ENCODE data around the gene MS4A18.

The MS4A18 gene

DNA sequence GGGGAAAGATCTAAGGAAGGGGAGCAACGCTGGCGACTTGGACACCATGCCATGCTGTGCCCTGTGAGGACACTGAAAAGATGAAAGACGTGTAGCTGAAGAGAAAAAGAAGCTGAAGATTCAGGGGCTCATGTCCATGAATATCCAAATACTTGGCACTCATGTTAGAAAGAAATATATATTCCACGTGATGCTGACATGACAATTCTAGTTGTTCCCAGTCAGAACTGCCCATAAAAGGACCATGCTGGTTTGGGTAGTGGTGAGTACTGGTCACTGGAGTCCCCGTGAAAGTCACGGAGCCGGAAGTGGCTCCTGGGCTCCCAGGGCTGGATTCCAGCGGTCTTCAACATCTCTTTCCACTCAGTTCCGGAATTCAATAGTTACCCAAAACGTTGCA is 42.0 kb downstream of the MS4A18 start:
- DNase-seq (ENCODE audit: low read depth in 2 of 2), result no peak

DNA sequence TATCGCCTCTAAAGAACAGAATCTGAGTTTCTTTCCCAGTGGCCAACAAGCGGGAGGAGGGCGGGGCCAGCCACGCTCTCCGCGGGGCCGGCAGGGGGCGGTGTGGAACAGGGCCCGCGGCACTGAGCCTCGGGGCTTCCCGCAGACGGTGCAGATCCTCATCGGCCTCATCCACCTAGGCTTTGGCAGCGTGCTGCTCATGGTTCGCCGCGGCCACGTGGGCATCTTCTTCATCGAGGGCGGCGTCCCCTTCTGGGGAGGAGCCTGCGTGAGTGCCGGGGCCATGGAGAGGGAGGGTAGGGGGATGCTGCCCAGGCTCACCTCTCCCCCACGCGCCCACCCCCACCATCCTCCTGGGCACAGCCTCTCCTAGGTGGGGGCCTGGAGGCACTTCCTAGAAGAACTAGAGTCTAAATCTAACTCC is 42.9 kb downstream of the MS4A18 start:
- DNase-seq (ENCODE audit: low read depth in 2 of 2), result no peak

DNA sequence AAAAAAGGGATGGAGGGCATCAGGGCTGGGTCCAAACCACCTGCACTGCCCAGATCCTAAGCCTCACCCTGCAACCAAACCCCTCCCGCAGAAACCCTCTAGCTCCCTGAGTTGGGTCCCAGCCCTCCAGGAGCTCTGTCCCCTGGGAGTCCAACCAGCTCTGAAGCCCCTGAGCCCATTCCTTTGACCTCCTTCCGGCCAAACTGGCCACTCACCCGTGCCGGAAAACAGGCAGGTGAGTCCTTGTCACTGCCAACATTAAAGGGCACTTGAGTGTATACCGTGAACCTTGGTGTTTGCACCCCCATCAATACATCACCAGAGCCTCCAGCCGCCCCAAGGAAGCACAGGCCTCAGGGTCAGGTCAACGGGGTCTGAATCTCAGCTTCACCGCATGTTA is 43.7 kb downstream of the MS4A18 start:
- no peak for DNase-seq (ENCODE audit: low read depth in 2 of 2)

DNA sequence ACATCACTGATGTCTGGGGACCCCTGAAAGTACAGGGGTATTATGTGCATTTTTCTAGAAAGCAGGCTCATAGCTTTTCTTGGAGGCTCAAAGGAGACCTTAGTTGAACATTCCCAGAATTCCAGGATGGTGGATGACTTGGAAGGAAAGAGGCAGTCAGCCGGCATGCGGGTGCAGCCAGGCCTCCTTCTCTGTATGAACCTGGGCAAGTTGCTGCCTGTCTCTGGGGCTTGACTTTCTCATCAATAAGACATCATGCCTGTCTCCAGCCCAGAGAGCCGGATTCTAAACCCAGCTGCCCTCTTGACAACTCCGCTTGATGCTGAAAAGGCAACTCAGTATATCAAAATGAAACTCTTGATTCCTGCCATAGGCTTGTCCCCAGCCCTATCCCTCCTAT is 44.8 kb downstream of the MS4A18 start:
- no peak for DNase-seq (ENCODE audit: low read depth in 2 of 2)

DNA sequence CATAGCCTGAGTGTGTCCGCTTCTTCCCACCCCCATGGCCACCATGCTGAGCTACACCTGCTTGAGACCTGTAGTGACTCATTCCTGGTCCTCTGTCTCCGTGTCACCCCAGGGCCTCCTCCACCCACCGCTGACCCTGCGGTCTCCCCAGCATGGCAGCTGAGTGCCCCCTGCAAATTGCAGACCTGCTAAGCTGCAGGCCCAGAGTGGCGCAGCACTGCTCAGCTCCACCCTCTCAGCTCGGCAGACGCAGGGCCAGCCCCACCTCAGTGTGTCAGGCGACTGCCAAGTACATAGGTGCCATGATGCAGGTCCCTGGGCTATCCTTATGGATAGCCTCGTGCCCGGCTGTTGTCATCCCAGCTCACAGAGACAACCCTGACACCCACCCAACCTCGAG is 45.3 kb downstream of the MS4A18 start:
- no peak for DNase-seq (ENCODE audit: low read depth in 2 of 2)

DNA sequence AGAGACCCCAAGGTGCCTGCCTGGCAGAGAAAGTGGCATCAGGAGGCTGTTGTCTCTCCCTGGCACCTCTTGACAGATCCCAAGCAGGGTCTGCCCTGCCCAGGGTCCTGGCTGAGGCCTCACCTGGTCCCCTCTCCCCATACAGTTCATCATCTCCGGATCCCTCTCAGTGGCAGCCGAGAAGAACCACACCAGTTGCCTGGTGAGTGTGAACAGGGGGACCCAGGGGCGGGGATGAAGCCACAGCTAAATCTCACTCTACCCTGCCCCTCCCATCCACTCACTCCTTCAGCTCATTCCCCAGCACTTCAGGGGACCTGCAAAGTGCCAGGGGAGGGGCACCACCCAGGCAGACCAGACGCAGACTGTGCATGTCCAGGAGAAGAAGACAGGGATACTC is 46.6 kb downstream of the MS4A18 start:
- no peak for DNase-seq (ENCODE audit: low read depth in 2 of 2)

DNA sequence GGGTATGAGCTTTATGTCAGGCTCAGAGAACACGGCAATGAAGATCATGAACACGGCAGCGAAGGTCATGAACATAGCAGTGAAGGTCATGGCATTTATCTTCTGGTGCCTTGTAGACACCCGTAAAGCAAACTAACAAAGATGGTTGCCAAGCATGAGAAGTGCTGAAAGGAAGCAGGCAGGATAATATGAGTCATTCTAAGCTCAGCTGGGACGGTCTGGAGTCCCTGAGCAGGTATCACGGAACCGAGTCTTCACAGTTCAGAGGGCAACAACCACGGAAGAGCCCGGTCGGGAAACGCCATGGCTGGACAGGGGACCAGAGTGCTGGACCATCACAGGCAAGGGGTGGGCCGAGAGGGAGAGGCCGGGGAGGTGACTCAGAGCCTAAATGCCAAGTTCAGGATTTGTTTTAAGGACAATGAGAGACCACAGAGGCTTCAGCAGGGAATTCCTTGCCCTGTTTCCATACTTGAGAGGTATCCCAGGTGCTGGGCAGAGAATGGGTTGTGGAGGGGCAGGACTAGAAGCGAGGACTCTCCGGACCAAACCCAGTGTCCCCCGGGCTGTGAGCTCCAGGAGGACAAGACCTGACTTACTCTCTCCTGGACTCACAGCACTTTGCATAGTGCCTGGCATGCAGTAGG is 47.5 kb downstream of the MS4A18 start:
- DNase-seq (ENCODE audit: low read depth in 2 of 2), result no peak

DNA sequence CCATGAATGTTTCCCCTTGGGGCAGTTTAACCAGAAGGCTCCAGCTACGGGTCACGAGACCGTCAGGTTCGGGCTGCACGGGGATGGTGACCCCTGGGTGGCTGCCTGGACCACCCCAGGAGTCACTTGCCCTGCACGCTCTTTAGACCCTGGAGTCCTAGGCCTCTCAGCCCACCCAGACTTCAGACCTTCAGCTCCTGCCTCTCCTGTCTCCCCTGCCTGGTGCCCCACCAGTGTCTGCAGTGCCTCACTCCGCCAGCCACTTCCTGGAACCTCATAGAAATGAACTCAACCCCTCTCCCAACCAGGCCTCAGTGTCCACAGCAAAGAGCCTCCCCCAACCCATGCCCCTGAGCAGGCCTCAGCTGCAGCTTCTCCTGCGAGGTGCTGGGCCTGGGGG is 48.1 kb downstream of the MS4A18 start:
- DNase-seq (ENCODE audit: low read depth in 2 of 2), result no peak

DNA sequence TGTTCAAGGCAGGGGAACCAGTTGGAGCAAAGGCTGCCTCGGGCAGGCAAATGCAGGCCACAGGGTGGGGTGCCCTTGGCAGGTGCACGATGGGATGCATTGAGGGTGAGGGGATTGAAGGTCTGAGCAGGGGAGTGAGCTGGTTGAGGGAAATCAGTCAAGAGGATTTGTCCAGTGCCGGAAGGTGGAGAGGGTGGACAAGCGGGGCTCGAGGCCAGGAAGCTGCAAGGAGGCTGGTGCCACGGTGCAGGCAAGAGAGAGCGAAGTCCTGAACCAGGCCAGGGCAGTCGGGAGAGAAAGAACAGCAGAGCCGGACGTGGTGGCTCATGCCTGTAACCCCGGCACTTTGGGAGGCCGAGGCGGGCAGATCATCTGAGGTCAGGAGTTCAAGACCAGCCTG is 50.2 kb downstream of the MS4A18 start:
- no peak for DNase-seq (ENCODE audit: low read depth in 2 of 2)

DNA sequence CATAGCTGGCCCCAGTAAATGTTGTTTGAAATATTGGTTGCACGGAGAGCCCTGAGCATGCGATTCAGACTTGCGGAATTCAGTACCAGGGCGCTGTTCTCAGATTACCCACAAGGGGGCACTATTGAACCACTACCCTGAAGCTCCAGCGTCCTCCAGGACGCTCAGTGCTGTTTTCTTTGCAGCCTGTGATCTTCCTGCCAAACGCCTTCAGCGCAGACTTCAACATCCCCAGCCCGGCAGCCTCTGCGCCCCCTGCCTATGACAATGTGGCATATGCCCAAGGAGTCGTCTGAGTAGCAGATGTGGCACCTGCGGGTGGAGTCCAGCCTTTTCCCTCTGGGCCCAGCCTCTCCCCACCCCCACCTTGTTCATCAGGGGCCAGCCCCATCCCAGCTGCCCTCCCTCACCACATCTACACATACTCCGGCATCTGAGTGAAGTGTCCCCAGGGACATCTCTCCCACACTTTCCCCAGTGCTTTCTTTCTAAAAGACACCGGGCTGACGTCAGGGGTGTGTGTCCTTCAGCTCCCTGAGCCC is 51.0 kb downstream of the MS4A18 start:
- DNase-seq (ENCODE audit: low read depth in 2 of 2), result peak; percentile 63 to 64

DNA sequence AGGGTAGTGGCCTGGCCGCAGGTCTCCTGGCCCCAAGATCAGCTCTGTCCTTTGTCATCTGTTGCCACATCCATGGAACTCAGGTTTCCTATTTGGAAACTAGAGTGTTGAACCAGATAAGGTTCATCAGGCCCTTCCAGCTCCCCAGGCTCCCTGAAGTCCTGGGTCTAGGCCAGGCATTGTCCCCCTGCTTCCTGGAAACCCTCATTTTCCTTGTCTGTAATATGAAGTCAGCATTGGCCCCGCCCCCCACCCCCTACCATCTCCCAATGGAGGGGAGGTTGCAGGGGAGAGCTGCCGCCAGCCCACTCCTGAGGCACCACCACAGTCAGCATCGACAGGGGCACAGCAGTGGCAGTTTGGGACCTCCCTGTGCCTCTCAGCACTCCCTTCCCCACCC is 51.6 kb downstream of the MS4A18 start:
- no peak for DNase-seq (ENCODE audit: low read depth in 2 of 2)

DNA sequence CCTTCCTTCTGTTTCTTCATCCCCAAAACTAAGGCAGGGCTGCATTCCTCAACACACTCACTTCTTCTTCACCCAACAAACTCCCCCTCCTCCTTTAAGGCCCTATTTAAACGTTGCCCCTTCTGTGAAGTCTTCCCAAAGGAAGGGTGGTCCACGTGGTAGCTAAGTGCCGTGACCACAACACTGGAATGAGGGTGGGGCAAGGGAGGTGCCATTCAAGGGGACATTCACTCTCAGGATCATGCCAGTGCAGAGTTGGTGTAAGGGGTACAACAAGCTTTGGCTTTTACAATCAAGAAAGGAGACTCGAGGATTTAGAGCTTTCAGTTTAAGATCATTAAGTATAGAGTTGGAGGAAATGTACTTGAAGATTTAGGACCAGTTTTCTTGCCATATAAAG is 52.6 kb downstream of the MS4A18 start:
- DNase-seq (ENCODE audit: low read depth in 2 of 2), result no peak

DNA sequence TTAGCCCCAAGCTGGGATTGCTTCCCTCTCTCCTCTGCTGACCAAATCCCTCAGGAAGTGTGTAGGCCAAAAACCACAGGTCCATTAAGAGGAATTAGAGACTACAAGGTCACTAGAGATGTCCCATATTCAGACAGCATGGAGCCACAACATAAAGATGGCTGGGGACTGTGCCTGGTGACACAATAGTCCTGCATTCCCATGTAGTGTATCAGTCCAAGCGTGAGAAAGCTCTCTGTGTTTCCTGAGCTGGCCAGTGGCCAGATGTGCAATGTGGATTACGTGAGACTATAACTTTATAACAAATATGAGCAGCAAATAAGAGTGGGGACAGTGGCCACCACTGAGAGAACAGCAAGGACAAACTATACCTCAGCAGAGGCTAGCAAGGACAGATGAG is 53.1 kb downstream of the MS4A18 start:
- DNase-seq (ENCODE audit: low read depth in 2 of 2), result no peak

DNA sequence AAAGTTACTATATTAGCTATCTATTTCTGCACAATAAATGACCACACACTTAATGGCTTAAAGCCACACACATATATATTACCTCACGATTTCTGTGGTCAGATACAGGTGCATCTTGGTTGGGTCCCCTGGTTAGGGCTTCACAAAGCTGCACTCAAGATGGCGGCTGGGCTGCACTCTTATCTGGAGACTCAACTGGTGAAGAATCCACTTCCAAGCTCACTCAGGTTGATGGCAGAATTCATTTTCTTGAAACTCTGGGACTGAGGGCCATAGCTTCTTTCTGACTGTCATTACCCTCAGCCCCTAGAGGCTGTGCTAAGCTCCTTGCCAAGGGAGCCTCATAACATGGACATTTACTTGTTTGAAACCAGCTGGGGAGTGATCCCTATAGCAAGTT is 55.5 kb downstream of the MS4A18 start:
- DNase-seq (ENCODE audit: low read depth in 2 of 2), result no peak

DNA sequence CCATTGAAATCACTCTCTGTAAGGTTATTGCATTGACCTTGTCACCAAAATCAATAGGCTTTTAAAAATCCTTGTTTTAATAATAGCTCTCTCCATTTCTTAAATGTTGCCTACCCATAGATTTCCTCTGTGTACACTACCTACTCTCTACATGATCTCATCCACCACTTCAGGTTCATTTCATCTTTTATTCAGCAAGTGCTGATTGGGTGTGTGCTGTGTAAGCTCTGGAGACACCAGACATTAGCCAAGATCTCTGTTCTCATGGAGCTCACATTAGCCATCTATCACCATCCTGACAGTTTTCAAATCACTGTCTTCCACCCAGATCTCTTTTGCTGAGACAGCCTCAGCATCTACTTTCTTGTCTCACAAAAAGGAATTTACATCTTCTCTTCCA is 56.3 kb downstream of the MS4A18 start:
- no peak for DNase-seq (ENCODE audit: low read depth in 2 of 2)

DNA sequence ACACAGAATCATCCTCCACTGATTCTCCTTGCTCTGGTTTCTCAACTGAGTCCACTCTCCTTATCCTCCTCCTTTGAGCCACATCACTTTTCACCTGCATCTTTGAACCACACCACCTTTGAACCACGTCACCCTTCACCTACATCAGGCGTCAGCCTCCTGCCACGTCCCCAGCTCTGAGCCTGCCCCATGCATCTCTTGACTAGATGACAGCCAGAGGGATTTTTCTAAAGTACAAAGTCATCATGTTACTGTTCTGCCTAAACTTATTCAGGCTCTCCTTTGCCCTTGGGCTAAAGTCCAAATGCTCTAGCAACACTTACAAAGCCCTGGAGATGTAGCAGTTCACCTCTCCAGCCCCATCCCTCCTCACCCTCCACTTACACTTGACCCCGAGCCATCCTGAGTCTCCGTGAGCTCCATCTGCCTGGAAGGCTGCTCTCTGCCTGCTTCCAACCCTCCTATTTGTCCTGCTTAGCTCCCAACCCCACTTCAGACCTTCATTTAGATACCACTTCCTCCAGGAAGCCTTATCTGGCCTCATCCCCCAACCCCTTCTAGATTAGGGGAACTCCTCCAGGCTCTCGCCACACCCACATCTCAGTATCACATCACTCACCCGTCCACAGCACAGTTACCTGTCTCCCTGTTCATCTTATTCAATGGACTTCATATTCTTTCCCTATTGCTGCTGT is 56.9 kb downstream of the MS4A18 start:
- no peak for DNase-seq (ENCODE audit: low read depth in 2 of 2)

DNA sequence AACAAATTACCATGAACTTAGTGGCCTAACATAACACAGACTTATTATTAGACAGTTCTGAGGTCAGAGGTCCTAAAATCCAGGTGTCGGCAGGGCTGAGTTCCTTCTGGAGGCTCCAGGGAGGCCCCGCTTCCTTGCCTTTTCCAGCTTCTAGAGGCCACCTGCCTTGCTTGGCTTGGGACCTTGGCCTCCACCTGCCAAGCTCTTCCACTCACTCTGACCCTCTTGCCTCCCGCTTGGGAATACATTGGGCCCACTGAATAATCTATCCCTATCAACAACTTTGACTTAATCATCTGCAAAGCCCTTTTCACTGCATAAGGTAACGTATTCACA is 57.4 kb downstream of the MS4A18 start:
- DNase-seq (ENCODE audit: low read depth in 2 of 2), result no peak

DNA sequence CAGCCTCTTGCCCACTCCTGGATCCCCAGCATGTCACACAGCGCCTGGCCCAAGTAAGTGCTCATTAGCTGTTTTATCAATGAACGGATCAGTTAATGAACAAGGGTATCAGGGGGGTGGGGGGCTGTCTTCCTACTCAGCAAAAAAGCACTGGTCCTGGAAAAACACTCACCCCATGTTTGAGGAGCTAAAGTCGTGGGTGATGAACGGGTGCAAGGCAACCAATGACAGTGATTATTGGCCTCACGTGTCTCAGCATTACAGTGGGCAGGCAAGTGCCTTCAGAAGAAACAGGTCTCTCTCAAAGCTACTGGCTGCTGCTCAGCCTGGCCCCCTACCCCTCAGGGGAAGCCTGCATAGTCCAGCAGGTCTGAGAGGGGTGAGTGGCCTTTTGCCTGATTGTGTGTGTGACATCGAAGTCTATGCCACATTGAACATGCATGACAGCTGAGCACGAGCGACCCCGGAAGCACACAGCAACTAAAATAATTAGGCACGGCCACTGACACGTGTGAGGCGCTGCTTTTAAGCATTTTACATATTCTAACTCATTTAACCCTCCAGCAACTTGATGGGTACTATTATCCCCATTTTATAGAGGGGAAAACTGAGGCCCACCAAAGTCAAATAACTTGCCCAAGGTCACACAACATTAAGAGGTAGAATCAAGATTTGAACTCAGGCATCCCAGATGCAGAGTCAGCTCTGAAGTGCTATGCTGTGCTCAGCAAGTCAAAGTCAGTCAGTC is 58.0 kb downstream of the MS4A18 start:
- no peak for DNase-seq (ENCODE audit: low read depth in 2 of 2)

DNA sequence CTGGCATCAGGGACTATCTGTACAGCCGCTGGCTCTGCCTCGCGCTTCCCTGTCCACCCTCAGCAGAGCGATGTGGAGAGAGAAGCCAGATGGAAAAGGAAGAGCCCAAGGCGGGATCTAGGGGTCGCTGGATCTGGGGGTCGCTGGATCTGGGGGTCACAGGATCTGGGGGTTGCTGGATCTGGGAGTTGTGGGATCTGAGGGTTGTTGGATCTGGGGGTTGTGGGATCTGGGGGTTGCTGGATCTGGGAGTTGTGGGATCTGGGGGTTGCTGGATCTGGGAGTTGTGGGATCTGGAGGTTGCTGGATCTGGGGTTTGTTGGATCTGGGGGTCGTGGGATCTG is 58.6 kb downstream of the MS4A18 start:
- no peak for DNase-seq (ENCODE audit: low read depth in 2 of 2)

DNA sequence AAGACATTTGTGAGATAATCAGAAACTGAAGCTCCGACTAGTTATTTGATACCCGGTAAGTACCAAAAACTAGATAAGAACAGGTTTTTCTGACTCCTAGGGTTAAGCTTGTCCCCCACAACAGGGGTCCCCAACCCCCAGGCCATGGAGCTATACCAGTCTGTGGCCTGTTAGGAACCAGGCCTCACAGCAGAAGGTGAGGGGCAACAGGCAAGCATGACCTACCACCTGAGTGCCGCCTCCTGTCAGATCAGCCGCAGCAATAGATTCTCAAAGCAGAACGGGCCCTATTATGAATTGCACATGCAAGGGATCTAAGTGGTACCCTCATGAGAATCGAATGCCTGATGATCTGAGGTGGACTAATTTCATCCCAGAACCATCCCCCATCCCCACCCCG is 59.4 kb downstream of the MS4A18 start:
- no peak for DNase-seq (ENCODE audit: low read depth in 2 of 2)

DNA sequence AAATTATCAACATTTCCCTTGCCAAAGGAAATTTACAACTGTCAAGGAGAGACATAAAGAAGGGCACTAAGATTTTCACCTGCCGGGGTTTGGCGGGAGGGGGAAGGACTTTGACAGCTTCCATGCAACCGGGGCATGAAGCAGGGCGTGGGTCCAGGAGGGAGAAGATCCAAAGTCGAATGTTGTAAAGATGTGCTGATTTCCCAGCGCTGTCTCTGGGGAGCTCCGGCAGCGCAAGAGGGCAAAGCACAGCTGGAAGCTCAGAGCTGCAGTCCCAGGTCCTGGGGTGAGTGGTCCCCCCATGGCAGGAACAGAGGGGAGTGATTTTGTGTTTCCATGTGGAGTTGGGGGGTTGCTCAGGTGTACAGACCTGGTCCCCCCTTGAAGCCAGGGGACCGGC is 60.6 kb downstream of the MS4A18 start, which contains the start of gene MS4A10:
Gene MS4A10 (plus strand): TSS at position 198 of the 400 bp plus-strand sequence. CDS start 5,003 bp downstream, outside the sequence.
- no peak for DNase-seq (ENCODE audit: low read depth in 2 of 2)

DNA sequence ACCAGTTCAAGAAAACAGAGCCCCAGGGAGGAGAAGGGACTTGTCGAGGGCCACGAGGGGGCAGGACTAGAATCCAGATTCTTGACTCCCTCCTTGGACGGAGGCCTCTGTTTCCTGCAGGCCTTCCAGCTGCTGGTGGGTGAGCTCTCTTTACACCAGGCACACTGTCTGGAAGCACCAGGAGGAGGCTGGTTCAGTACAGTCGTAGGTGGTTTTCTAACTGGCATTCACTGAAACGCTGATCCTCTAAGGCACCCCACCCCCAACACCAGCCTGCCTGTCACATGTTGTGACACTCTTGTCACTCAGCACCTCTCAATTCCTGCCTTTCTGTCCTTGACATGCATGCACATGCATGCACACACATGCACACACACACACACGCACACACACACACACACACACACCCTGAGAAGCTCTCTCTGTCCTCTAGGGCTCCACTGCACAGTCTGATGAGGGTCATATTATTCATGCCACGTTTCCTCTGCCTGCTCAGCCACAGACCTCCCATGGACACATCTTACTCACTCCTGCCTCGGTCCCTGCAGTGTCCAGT is 61.4 kb downstream of the MS4A18 start:
- DNase-seq (ENCODE audit: low read depth in 2 of 2), result no peak

All from stimulated activated CD8-positive, alpha-beta memory T cell treated with anti-CD3 and anti-CD28 coated beads, Interleukin-2, amount 100 ng/mL, for 1 hour (primary cell).